Tibial artery (tissue), 4 donors: ENCODE data around the gene USP40.

Experiments used
- DNase-seq, 2 donors: peaks; one replicate each; pipeline ENCODE4 v3.0.0-alpha.2; 2019
- H3K27ac ChIP-seq, 2 donors: fragments of 200-600 bp; sonication (generic) in 1 of 2; 1 replicate in 1 of 2; 2 replicates in 1 of 2; pipeline ENCODE4 v1.5.1; 2018 to 2019; ENCODE audit warnings: mild to moderate bottlenecking in 1 of 2
- H3K27me3 ChIP-seq, 2 donors: fragments of 200-600 bp; sonication (generic) in 1 of 2; one replicate each; pipeline versions ENCODE4 v1.5.1 to v1.6.0; 2016 to 2019
- H3K36me3 ChIP-seq, 3 donors: fragments of 200-600 bp; sonication (generic) in 2 of 3; one replicate each; pipeline ENCODE4 v1.5.1; 2016 to 2019; ENCODE audit warnings: mild to moderate bottlenecking in 2 of 3
- H3K4me1 ChIP-seq, 4 donors: fragments of 200-600 bp; sonication (generic) in 2 of 4; 1 replicate in 3 of 4; 2 replicates in 1 of 4; pipeline ENCODE4 v1.5.1; 2016 to 2019
- H3K4me3 ChIP-seq, 2 donors: fragments of 200-600 bp; sonication (generic) in 1 of 2; 1 replicate in 1 of 2; 2 replicates in 1 of 2; pipeline ENCODE4 v1.5.1; 2018 to 2019; ENCODE audit warnings: mild to moderate bottlenecking in 2 of 2
- H3K9me3 ChIP-seq, 3 donors: fragments of 200-600 bp; sonication (generic) in 1 of 3; one replicate each; pipeline ENCODE4 v1.5.1; 2016 to 2019
- intact Hi-C: fragments of 100-400 bp; cut with DNase I; formaldehyde crosslinking; loops from one replicate; pipeline ENCODE4 v1.15.0; 2023; ENCODE audit warnings: low total_unique reads
- TF ChIP-seq, protein P1 (sequence below), 2 experiments: fragments of 200-600 bp in 1 of 2; fragments of 450-650 bp in 1 of 2; IDR thresholded peaks; one replicate each; pipeline ENCODE4 v1.5.1; 2017 to 2019; ENCODE audit warnings: antibody characterized with exemption in 2 of 2, mild to moderate bottlenecking in 1 of 2, moderate library complexity in 1 of 2

Gene USP40

DNA sequence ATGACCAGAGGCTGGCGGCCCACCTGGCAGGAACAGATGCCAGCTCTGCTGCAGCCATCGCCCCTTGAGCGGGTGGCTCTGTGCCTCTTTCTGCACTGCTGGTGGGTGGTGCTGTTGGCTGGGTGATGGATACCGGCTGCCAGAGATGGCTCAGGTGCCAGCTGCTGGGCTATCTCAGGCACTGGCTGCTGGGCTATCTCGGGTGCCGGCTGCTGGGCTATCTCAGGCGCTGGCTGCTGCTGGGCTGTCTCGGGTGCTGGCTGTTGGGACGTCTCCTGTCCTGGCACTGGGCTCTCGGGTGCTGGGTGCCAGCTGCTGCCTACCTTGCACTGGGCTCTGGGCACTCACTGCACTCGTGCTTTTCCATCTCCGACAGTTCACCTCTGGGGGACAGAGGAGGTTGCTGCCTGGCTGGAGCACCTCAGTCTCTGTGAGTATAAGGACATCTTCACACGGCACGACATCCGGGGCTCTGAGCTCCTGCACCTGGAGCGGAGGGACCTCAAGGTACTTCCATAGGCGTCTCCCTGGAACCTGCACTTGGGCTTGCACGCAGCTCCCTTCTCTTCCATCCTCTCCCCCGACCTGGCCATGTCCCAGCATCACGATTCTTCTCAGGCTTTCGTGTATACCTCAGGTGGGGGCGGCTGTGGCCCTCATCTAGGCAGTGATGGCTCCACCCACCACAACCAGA, 98.4 kb downstream of the USP40 start:
- intact Hi-C loops, result no loop called here
- Histone ChIP-seq H3K4me3 (no peak overlapping the region), H3K27ac (peak overlapping the region; percentile 85 to 86), H3K36me3 (peaks cover 40 to 84% (median 58%) of the 10 kb centered on the region in 3 donors), H3K27me3 (no peaks in the 10 kb centered on the region), H3K4me1 (peaks cover 0 to 20% (median 16%) of the 10 kb centered on the region in 4 donors), H3K9me3 (no peaks in the 10 kb centered on the region)
- TF ChIP-seq, protein P1, sequence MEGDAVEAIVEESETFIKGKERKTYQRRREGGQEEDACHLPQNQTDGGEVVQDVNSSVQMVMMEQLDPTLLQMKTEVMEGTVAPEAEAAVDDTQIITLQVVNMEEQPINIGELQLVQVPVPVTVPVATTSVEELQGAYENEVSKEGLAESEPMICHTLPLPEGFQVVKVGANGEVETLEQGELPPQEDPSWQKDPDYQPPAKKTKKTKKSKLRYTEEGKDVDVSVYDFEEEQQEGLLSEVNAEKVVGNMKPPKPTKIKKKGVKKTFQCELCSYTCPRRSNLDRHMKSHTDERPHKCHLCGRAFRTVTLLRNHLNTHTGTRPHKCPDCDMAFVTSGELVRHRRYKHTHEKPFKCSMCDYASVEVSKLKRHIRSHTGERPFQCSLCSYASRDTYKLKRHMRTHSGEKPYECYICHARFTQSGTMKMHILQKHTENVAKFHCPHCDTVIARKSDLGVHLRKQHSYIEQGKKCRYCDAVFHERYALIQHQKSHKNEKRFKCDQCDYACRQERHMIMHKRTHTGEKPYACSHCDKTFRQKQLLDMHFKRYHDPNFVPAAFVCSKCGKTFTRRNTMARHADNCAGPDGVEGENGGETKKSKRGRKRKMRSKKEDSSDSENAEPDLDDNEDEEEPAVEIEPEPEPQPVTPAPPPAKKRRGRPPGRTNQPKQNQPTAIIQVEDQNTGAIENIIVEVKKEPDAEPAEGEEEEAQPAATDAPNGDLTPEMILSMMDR (IDR thresholded peaks at IDR 0.05), result no peak
- peak in 1 of 2 donors; percentile 61 for DNase-seq

DNA sequence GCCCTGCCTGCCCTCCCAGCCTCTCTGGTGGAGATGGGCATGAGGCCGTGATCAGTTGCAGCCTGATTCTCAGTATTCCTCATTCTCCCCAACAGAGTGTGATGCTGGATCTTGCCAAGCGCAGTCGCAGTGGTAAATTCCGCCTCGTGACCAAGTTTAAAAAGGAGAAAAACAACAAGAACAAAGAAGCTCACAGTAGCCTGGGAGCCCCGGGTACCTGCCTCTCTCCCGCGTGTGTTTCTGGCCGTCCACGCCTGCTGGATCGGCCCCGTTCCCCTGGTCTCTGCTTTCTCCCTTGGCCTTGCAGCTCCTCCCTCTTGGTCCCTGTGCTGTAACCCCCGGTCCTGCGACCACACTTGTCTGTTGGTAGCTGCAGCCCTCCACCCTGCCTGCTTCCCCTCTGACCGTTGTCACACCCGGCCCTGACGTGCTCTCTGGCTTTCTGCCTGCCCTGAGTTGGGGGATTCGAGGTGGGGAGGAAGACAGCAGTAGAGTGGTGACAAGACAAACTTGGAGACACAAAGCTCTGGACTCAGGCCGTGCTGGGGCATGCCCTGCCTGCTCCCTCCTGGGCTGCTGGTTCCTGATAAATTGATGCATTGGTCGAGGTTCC, 99.5 kb downstream of the USP40 start:
- H3K9me3 ChIP-seq, result no peaks in the 10 kb centered on the region

DNA sequence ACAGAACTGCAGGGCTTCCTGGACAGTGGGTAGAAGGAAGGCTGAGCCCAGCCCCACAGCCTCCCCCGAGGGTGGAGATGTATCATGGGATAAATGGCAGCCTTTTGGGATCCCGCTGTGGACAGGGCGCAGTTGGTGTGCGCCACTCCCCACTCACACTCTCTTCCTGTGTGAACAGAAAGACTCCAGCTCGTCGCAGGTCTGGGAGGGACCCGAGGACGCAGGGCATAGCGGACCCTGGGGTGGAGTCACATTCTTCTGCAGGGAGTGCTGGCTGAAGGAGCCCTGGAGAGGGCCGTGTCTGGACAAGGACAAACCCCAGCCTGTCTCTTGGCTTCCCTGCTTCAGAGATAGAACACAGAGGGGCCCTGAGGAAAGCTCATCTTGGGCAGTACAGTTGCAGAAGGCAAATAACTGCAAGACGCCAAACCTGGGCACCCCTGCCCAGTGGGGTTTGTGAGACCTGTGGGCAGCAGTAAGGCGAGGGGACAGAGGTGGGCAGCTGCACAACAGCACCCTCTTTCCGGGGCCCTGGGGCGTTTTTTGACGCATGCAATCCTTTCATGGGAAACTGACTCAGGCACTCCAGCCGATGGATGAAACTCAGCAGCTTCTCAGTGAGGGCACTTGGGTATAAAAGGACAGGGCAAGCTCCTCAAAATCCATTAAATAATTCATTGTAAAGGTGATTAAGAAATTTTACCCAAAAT, 101.9 kb downstream of the USP40 start:
- TF ChIP-seq, protein P1 (IDR thresholded peaks at IDR 0.05), result no peak
- no peak for DNase-seq
- peaks cover 67 to 97% (median 89%) of the 10 kb centered on the region in 3 donors for H3K36me3 ChIP-seq
- no peaks in the 10 kb centered on the region for H3K27me3 ChIP-seq
- peaks cover 0 to 9% (median 7%) of the 10 kb centered on the region in 4 donors for H3K4me1 ChIP-seq
- H3K4me3 ChIP-seq, result no peak overlapping the region
- H3K9me3 ChIP-seq, result no peaks in the 10 kb centered on the region
- no peak overlapping the region for H3K27ac ChIP-seq
- intact Hi-C loops, result no loop called here

More for the DNA sequence above, 99.5 kb downstream of the USP40 start:
- peaks cover 51 to 86% (median 68%) of the 10 kb centered on the region in 3 donors for H3K36me3 ChIP-seq
- peak in 1 of 2 donors; percentile 57 for DNase-seq
- TF ChIP-seq, protein P1 (IDR thresholded peaks at IDR 0.05), result no peak
- no peaks in the 10 kb centered on the region for H3K27me3 ChIP-seq
- intact Hi-C loops, result no loop called here
- H3K27ac ChIP-seq, result peak overlapping the region in 1 of 2 donors; percentile 24
- no peak overlapping the region for H3K4me3 ChIP-seq
- peaks cover 0 to 20% (median 16%) of the 10 kb centered on the region in 4 donors for H3K4me1 ChIP-seq

DNA sequence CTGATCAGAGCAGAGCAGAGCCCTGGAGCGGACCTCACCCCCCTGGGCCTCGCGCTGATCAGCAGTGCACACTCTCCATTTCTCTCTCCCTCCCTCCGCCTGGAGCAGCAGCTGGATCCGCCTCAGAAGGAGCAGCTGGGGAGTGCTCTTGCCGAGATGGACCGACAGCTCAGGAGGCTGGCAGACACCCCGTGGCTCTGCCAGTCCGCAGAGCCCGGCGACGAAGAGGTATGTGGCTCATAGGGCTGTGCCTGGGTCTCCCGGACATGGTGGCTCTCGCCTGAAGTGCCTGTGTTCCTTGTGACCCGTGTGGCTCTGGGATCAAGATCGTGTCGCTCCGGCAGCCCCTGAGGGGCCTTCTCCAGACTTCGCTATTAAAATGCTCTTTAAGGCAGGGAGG, 102.5 kb downstream of the USP40 start:
- H3K27ac ChIP-seq, result no peak overlapping the region
- H3K9me3 ChIP-seq, result no peaks in the 10 kb centered on the region
- peaks cover 73 to 97% (median 89%) of the 10 kb centered on the region in 3 donors for H3K36me3 ChIP-seq
- no peak for DNase-seq
- H3K4me3 ChIP-seq, result no peak overlapping the region
- TF ChIP-seq, protein P1 (IDR thresholded peaks at IDR 0.05), result no peak
- peaks cover 0 to 3% (median under 1%) of the 10 kb centered on the region in 4 donors for H3K4me1 ChIP-seq
- H3K27me3 ChIP-seq, result no peaks in the 10 kb centered on the region
- intact Hi-C loops, result no loop called here

DNA sequence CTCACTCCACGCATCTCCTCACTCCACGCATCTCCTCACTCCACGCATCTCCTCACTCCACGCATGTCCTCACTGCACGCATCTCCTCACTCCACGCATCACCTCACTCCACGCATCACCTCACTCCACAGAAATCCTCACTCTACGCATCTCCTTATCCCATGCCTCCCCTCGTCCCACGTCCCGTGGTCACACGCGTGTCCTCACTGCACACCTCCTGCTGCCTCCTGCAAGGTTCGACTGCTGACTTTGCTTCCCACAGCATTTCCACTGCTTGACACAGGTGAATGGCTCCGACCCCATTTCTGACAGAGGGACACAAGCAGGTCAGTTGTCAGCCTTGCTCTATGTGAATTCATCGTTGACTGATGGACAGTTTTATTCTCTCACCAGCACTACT, 103.0 kb downstream of the USP40 start:
- Histone ChIP-seq H3K4me1 (no peaks in the 10 kb centered on the region), H3K9me3 (no peaks in the 10 kb centered on the region), H3K27ac (no peak overlapping the region), H3K27me3 (no peaks in the 10 kb centered on the region), H3K4me3 (no peak overlapping the region), H3K36me3 (peaks cover 75 to 97% (median 89%) of the 10 kb centered on the region in 3 donors)
- intact Hi-C loops, result no loop called here
- no peak for DNase-seq
- TF ChIP-seq, protein P1 (IDR thresholded peaks at IDR 0.05), result no peak
